Kidney (tissue), 14 donors: Measurements from ENCODE around the gene ADAM33. TPM values are rescaled to one million over a fixed set of nuclear protein-coding genes. Genes with fewer than 3 reads are reported as not detected.

Source experiments
- DNase-seq, 5 donors: peaks; one replicate each; pipeline ENCODE4 v3.0.0-alpha.2; 2013 to 2020
- FAIRE-seq: peaks from 2 replicates; lab custom pipeline; 2012; peaks lifted over from hg19 to GRCh38; lab: Jason Lieb, UNC
- H3K27ac ChIP-seq, 2 donors: one replicate each; pipeline ENCODE4 v1.7.0; 2013; ENCODE audit warnings: low read depth in 2 of 2, low read length in 2 of 2, inconsistent platforms in 1 of 2
- H3K27me3 ChIP-seq: one replicate; pipeline ENCODE4 v1.7.1; 2013; ENCODE audit warnings: low read length, inconsistent platforms; ENCODE audit not compliant: control insufficient read depth, insufficient read depth
- H3K36me3 ChIP-seq, 3 donors: one replicate each; pipeline versions ENCODE4 v1.7.0 to v1.7.1; 2013; ENCODE audit warnings: low read length in 3 of 3, control low read depth in 1 of 3, inconsistent platforms in 1 of 3; ENCODE audit not compliant: insufficient read depth in 3 of 3, control insufficient read depth in 2 of 3
- H3K4me1 ChIP-seq, 3 donors: one replicate each; pipeline versions ENCODE4 v1.7.0 to v1.7.1; 2013; ENCODE audit warnings: low read length in 3 of 3, inconsistent platforms in 1 of 3, low read depth in 1 of 3; ENCODE audit not compliant: control insufficient read depth in 2 of 3, insufficient read depth in 2 of 3
- H3K4me3 ChIP-seq, 3 donors: one replicate each; pipeline versions ENCODE4 v1.7.0 to v1.8.1; 2013; ENCODE audit warnings: low read length in 3 of 3, control low read depth in 1 of 3, inconsistent platforms in 1 of 3
- H3K9ac ChIP-seq, 3 donors: one replicate each; pipeline versions ENCODE4 v1.7.0 to v1.7.1; 2013; ENCODE audit warnings: low read length in 3 of 3, control low read depth in 1 of 3, inconsistent platforms in 1 of 3
- H3K9me3 ChIP-seq, 3 donors: one replicate each; pipeline versions ENCODE4 v1.7.0 to v1.7.1; 2013; ENCODE audit warnings: low read length in 3 of 3, control low read depth in 1 of 3, inconsistent platforms in 1 of 3; ENCODE audit not compliant: control insufficient read depth in 2 of 3, insufficient read depth in 1 of 3
- CTCF ChIP-seq: IDR thresholded peaks from 3 replicates; pipeline ENCODE4 v1.5.1; 2012; ENCODE audit warnings: mild to moderate bottlenecking, moderate library complexity, borderline replicate concordance; ENCODE audit not compliant: insufficient read depth; ENCODE audit errors: extremely low read depth
- intact Hi-C: fragments of 100-400 bp; cut with DNase I; formaldehyde crosslinking; loops from one replicate; pipeline ENCODE4 v1.11.1; 2022
- polyA plus RNA-seq: library from polyadenylated mRNA; stranded (reverse); fragments of 350-450 nt; fragmentation: Illumina TruSeq; extraction: RNeasy Lipid Tissue Mini Kit (QIAGEN cat#74804); gene quantifications from one replicate; pipeline ENCODE4 v1.2.3, GENCODE V29; 2014; ENCODE audit warnings: low read depth, low replicate concordance; ENCODE audit not compliant: insufficient read depth
- total RNA-seq: library from RNA; stranded (reverse); fragmentation: NEBNext Ultra II Directional; extraction: Animal tissue kit (Norgen Biotek cat#: 25700); gene quantifications from one replicate; pipeline ENCODE4 v1.2.1, GENCODE V29; 2021
- donor health status: control.
- donor health status: control.
- donor health status: control.
- donor health status: control.
- donor health status: control.
- donor health status: DM: yes; HTN: yes; CAD: no.
- donor health status: Normal renal cell carcinoma (clear cell type).

The ADAM33 gene
- total and polyA plus RNA-seq, 2 donors from 2014 or later: 4.1 to 4.3 TPM

GRCh38 chr20:3705970-3706739 is 24.3 kb upstream of the ADAM33 start:
- Histone ChIP-seq H3K27ac (no peak overlapping the region), H3K4me1 (no peaks in the 10 kb centered on the region), H3K9me3 (no peaks in the 10 kb centered on the region), H3K27me3 (no peaks in the 10 kb centered on the region), H3K36me3 (no peaks in the 10 kb centered on the region), H3K9ac (no peak overlapping the region), H3K4me3 (no peak overlapping the region)
- DNase-seq: peak in 1 of 5 donors; percentile 66
- FAIRE-seq: no peak
- intact Hi-C loops: no loop called here
- no peak for TF ChIP-seq CTCF

GRCh38 chr20:3705491-3705969 is 23.7 kb upstream of the ADAM33 start:
- no peaks in the 10 kb centered on the region for H3K27me3 ChIP-seq
- TF ChIP-seq CTCF: no peak
- intact Hi-C loops: no loop called here
- no peak overlapping the region for H3K4me3 ChIP-seq
- H3K36me3 ChIP-seq: no peaks in the 10 kb centered on the region
- H3K27ac ChIP-seq: no peak overlapping the region
- H3K9ac ChIP-seq: no peak overlapping the region
- no peaks in the 10 kb centered on the region for H3K9me3 ChIP-seq
- H3K4me1 ChIP-seq: no peaks in the 10 kb centered on the region
- DNase-seq (no peak), FAIRE-seq (no peak)

GRCh38 chr20:3704087-3704486 is 22.3 kb upstream of the ADAM33 start:
- no peaks in the 10 kb centered on the region for H3K36me3 ChIP-seq
- no peaks in the 10 kb centered on the region for H3K27me3 ChIP-seq
- no peak for TF ChIP-seq CTCF
- no peaks in the 10 kb centered on the region for H3K4me1 ChIP-seq
- H3K9ac ChIP-seq: no peak overlapping the region
- DNase-seq (peak in 1 of 5 donors; percentile 29), FAIRE-seq (no peak)
- no peak overlapping the region for H3K27ac ChIP-seq
- intact Hi-C loops: no loop called here
- no peaks in the 10 kb centered on the region for H3K9me3 ChIP-seq
- no peak overlapping the region for H3K4me3 ChIP-seq
